H1 (cell line): Measurements from ENCODE around the gene GSE1. TPM values are rescaled to one million over a fixed set of nuclear protein-coding genes. Genes with fewer than 3 reads are reported as not detected.

ENCODE experiments used
- CTCF ChIA-PET: fragments of 300-600 bp; sonication (Branson Sonifier 250); formaldehyde crosslinking; loops from one replicate; lab custom pipeline; 2021; ENCODE audit not compliant: partially characterized antibody; lab: Charles Lee
- POLR2A ChIA-PET: fragments of 300-600 bp; sonication (Branson Sonifier 250); formaldehyde crosslinking; loops from one replicate; lab custom pipeline; 2021; ENCODE audit warnings: inconsistent platforms; ENCODE audit not compliant: partially characterized antibody; lab: Charles Lee
- DNase-seq, 2 experiments: peaks; one replicate each; pipeline versions ENCODE4 v3.0.0 to v3.0.0-alpha.2; 2010 to 2022; ENCODE audit warnings: low spot score in 2 of 2, low read depth in 1 of 2, mixed read lengths in 1 of 2
- FAIRE-seq: peaks from 2 replicates; lab custom pipeline; 2011; peaks lifted over from hg19 to GRCh38; lab: Jason Lieb, UNC
- H2AFZ ChIP-seq: 2 replicates; pipeline ENCODE4 v1.8.1; 2012; ENCODE audit warnings: low read length, inconsistent platforms
- H2AK5ac ChIP-seq: 2 replicates; pipeline ENCODE4 v1.6.1; 2013; ENCODE audit warnings: low read depth, low read length
- H2BK120ac ChIP-seq: replicated peaks from 2 replicates; pipeline ENCODE3; 2013; ENCODE audit warnings: low read depth, low read length, inconsistent platforms
- H2BK12ac ChIP-seq: 2 replicates; pipeline ENCODE4 v1.6.1; 2013; ENCODE audit warnings: low read depth, low read length
- H2BK15ac ChIP-seq: 2 replicates; pipeline ENCODE4 v1.6.1; 2013; ENCODE audit warnings: low read length
- H2BK20ac ChIP-seq: 2 replicates; pipeline ENCODE4 v1.6.1; 2013; ENCODE audit warnings: low read length
- H2BK5ac ChIP-seq: 2 replicates; pipeline ENCODE4 v1.6.1; 2013; ENCODE audit warnings: low read depth, low read length
- H3K14ac ChIP-seq: 2 replicates; pipeline ENCODE4 v1.6.1; 2013; ENCODE audit warnings: inconsistent platforms; ENCODE audit not compliant: insufficient read length
- H3K18ac ChIP-seq: 2 replicates; pipeline ENCODE4 v1.6.1; 2013; ENCODE audit warnings: low read length; ENCODE audit errors: extremely low read depth
- H3K23ac ChIP-seq: 2 replicates; pipeline ENCODE4 v1.6.1; 2013; ENCODE audit warnings: inconsistent platforms; ENCODE audit not compliant: insufficient read length
- H3K23me2 ChIP-seq: 2 replicates; pipeline ENCODE4 v1.6.1; 2013; ENCODE audit warnings: low read depth, low read length
- H3K27ac ChIP-seq: 2 replicates; pipeline ENCODE4 v1.6.1; 2011; ENCODE audit warnings: low read depth, low read length, inconsistent platforms
- H3K27me3 ChIP-seq, 4 experiments: replicated peaks in 1 of 4; 1 replicate in 1 of 4; 2 replicates in 3 of 4; pipeline versions ENCODE4 v1.6.1 to v1.8.1; 2011 to 2013; ENCODE audit warnings: low read length in 3 of 4, mild to moderate bottlenecking in 3 of 4, inconsistent platforms in 2 of 4, mixed read lengths in 2 of 4, moderate library complexity in 1 of 4; ENCODE audit not compliant: control insufficient read depth in 3 of 4, insufficient read depth in 3 of 4; ENCODE audit errors: extremely low read depth in 1 of 4
- H3K36me3 ChIP-seq, 4 experiments: 2 replicates each; pipeline versions ENCODE4 v1.6.1 to v1.8.1; 2011 to 2013; ENCODE audit warnings: mild to moderate bottlenecking in 4 of 4, low read length in 3 of 4, moderate library complexity in 2 of 4, control low read depth in 1 of 4, inconsistent platforms in 1 of 4; ENCODE audit not compliant: insufficient read depth in 4 of 4, control insufficient read depth in 2 of 4
- H3K4ac ChIP-seq: replicated peaks from 2 replicates; pipeline ENCODE3; 2013; ENCODE audit warnings: low read length, low read depth, mixed read lengths, inconsistent platforms; ENCODE audit not compliant: insufficient read length
- H3K4me1 ChIP-seq, 4 experiments: replicated peaks in 1 of 4; 1 replicate in 1 of 4; 2 replicates in 3 of 4; pipeline versions ENCODE4 v1.6.1 to v1.8.1; 2011 to 2013; ENCODE audit warnings: low read length in 3 of 4, inconsistent platforms in 2 of 4, mixed read lengths in 1 of 4; ENCODE audit not compliant: insufficient read depth in 4 of 4, control insufficient read depth in 3 of 4
- H3K4me2 ChIP-seq, 2 experiments: 2 replicates each; pipeline versions ENCODE4 v1.6.1 to v1.8.1; 2011 to 2013; ENCODE audit warnings: low read depth in 2 of 2, low read length in 2 of 2, control low read depth in 1 of 2, inconsistent platforms in 1 of 2, mild to moderate bottlenecking in 1 of 2; ENCODE audit not compliant: insufficient read depth in 1 of 2
- H3K4me3 ChIP-seq, 4 experiments: fragments of 200-600, 300-600 bp in 1 of 4; sonication (generic), shearing (Covaris generic), sonication (Bioruptor Twin) in 1 of 4; 2 replicates each; pipeline versions ENCODE4 v1.5.1 to v1.8.1; 2011 to 2016; ENCODE audit warnings: low read length in 4 of 4, low read depth in 3 of 4, control low read depth in 2 of 4, inconsistent platforms in 2 of 4, mild to moderate bottlenecking in 2 of 4, mixed read lengths in 1 of 4, moderate library complexity in 1 of 4; ENCODE audit not compliant: insufficient read depth in 2 of 4; ENCODE audit errors: extremely low read depth in 1 of 4
- H3K56ac ChIP-seq: replicated peaks from 2 replicates; pipeline ENCODE3; 2013; ENCODE audit warnings: low read depth, mild to moderate bottlenecking, mixed read lengths, low read length, inconsistent platforms; ENCODE audit not compliant: insufficient read length
- H3K79me1 ChIP-seq: 2 replicates; pipeline ENCODE4 v1.6.1; 2013; ENCODE audit warnings: low read depth, low read length, control low read depth
- H3K79me2 ChIP-seq, 2 experiments: 2 replicates each; pipeline versions ENCODE4 v1.6.1 to v1.8.1; 2012 to 2013; ENCODE audit warnings: low read length in 2 of 2, mild to moderate bottlenecking in 2 of 2, inconsistent platforms in 1 of 2; ENCODE audit not compliant: insufficient read depth in 2 of 2, control insufficient read depth in 1 of 2
- H3K9ac ChIP-seq, 4 experiments: replicated peaks in 1 of 4; 1 replicate in 1 of 4; 2 replicates in 3 of 4; pipeline versions ENCODE4 v1.6.1 to v1.8.1; 2011 to 2013; ENCODE audit warnings: low read depth in 3 of 4, low read length in 3 of 4, control low read depth in 2 of 4, mild to moderate bottlenecking in 2 of 4, moderate library complexity in 2 of 4, inconsistent platforms in 1 of 4; ENCODE audit errors: extremely low read depth in 1 of 4
- H3K9me3 ChIP-seq, 2 experiments: 2 replicates each; pipeline versions ENCODE4 v1.6.1 to v1.8.1; 2012 to 2013; ENCODE audit warnings: mild to moderate bottlenecking in 2 of 2, moderate library complexity in 2 of 2, control low read depth in 1 of 2, inconsistent platforms in 1 of 2, low read depth in 1 of 2, low read length in 1 of 2, mixed read lengths in 1 of 2; ENCODE audit not compliant: insufficient read depth in 2 of 2
- H4K20me1 ChIP-seq, 2 experiments: replicated peaks in 1 of 2; 2 replicates each; pipeline versions ENCODE3 to v1.8.1; 2011 to 2013; ENCODE audit warnings: inconsistent platforms in 2 of 2, low read length in 2 of 2, mild to moderate bottlenecking in 1 of 2; ENCODE audit not compliant: insufficient read depth in 2 of 2, control insufficient read depth in 1 of 2
- H4K5ac ChIP-seq: 2 replicates; pipeline ENCODE4 v1.6.1; 2013; ENCODE audit warnings: low read length, low read depth, mixed read lengths, inconsistent platforms; ENCODE audit not compliant: insufficient read length
- H4K8ac ChIP-seq: 2 replicates; pipeline ENCODE4 v1.8.0; 2013; ENCODE audit warnings: mild to moderate bottlenecking, moderate library complexity, low read length, inconsistent platforms; ENCODE audit not compliant: insufficient read depth; ENCODE audit errors: extremely low read depth
- H4K91ac ChIP-seq: replicated peaks from 2 replicates; pipeline ENCODE3; 2013; ENCODE audit warnings: low read length, mixed read lengths, inconsistent platforms; ENCODE audit not compliant: insufficient read length
- ASH2L ChIP-seq: fragments of 200-600, 300-600 bp; sonication (generic); IDR thresholded peaks from one replicate; pipeline ENCODE4 v1.7.1; 2017; ENCODE audit warnings: low read length
- EGR1 ChIP-seq: IDR thresholded peaks from 2 replicates; pipeline ENCODE4 v1.6.1; 2011; ENCODE audit warnings: low read depth, low read length, borderline replicate concordance
- KDM1A ChIP-seq: fragments of 200-600, 300-600 bp; sonication (generic); IDR thresholded peaks from 2 replicates; pipeline ENCODE4 v1.7.1; 2016; ENCODE audit warnings: mild to moderate bottlenecking, low read length, borderline replicate concordance
- MAX ChIP-seq: IDR thresholded peaks from 2 replicates; pipeline ENCODE4 v1.6.1; 2012; ENCODE audit warnings: inconsistent platforms
- RAD21 ChIP-seq, 2 experiments: IDR thresholded peaks in 1 of 2; conservative IDR thresholded peaks in 1 of 2; 2 replicates each; pipeline ENCODE4 v1.6.1; 2011; ENCODE audit warnings: low read depth in 2 of 2, low read length in 2 of 2, improper control_type of control experiment in 1 of 2, inconsistent platforms in 1 of 2, mild to moderate bottlenecking in 1 of 2, moderate library complexity in 1 of 2
- SP2 ChIP-seq: IDR thresholded peaks from 2 replicates; pipeline ENCODE4 v1.6.1; 2012; ENCODE audit warnings: mild to moderate bottlenecking, low read length, inconsistent platforms
- WGBS, 2 experiments: shearing (Covaris generic) in 1 of 2; methylation state at CpG; one replicate each; pipeline versions ENCODE4 v1.1.6 to v1.1.7; 2013 to 2015; ENCODE audit warnings: low lambda C conversion rate in 2 of 2, mixed read lengths in 2 of 2, inconsistent platforms in 1 of 2, low coverage in 1 of 2, missing lambda C conversion rate in 1 of 2; ENCODE audit not compliant: insufficient replicate concordance in 2 of 2, insufficient coverage in 1 of 2, insufficient read length in 1 of 2; ENCODE audit errors: extremely low coverage in 1 of 2, missing lambda C conversion rate in 1 of 2; 5-methylcytosine and 5-hydroxymethylcytosine counted together
- polyA plus RNA-seq, 7 experiments: library from polyadenylated mRNA; depleted of rRNA in 3 of 7; stranded (reverse) in 5 of 7; unstranded in 2 of 7; fragments of >200 nt in 5 of 7; fragments of 200-250 nt in 2 of 7; gene quantifications; 1 replicate in 5 of 7; 2 replicates in 1 of 7; 4 replicates in 1 of 7; pipeline versions ENCODE4 v1.2.1 to v1.2.3, GENCODE V29; 2011 to 2013; ENCODE audit warnings: missing spikeins in 2 of 7, mixed read lengths in 2 of 7
- total RNA-seq: library from RNA; stranded (reverse); fragmentation: NEBNext Ultra II Directional; extraction: Animal tissue kit (Norgen Biotek cat#: 25700); gene quantifications from 2 replicates; pipeline ENCODE4 v1.2.1, GENCODE V29; 2021

GSE1 gene
- total and polyA plus RNA-seq, 2 of the 8 experiments (the other 6 are each of a cell fraction or from before 2014, with no cell fraction given): 26.0 to 65.6 TPM

DNA sequence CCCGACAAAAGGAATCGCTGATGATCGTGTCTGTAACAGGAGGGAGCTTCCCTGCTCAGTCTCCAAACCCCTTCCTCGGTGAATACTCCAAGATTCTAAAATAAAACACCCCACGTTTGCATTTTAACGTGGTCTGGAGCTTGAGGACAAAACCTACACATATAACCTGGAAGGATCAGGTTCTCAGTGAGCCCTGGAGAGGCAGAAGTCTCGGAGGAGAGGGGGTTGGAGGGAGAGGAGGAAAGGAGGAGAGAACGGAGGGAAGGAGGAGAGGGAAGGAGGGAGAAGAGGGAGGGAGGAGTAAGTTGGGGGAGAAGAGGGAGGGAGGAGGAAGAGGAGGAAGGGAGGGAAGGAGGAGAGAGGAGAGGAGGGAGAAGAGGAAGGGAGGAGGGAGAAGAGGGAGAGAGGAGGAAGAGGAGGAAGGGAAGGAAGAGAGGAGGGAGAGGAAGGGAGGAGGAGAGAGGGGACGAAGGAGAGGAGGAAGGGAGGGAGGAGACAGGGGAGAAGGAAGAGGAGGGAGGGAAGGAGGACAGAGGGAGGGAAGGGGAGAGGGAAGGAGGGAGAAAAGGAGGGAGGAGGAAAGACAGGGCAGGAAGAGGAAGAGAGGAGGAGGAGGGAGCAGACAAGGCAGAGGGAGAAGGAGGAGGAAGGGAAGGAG lies 103.0 kb downstream of the GSE1 start:
- H4K20me1 ChIP-seq: peaks cover 0 to 3% of the 10 kb centered on the region in 2 experiments
- H3K36me3 ChIP-seq: no peaks in the 10 kb centered on the region
- H3K4me3 ChIP-seq: peak overlapping the region; percentile 15 to 52 (median 20); a peak in 6 of 8 replicates
- H4K8ac ChIP-seq: no peak overlapping the region
- no peak overlapping the region for H3K4ac ChIP-seq
- H4K91ac ChIP-seq: peak overlapping the region; percentile 19
- H3K79me1 ChIP-seq: no peaks in the 10 kb centered on the region
- H2BK120ac ChIP-seq: no peak overlapping the region
- H2BK20ac ChIP-seq: peak overlapping the region; percentile 91
- no peak overlapping the region for H4K5ac ChIP-seq
- H3K79me2 ChIP-seq: no peaks in the 10 kb centered on the region
- DNase-seq: no peak
- no peak overlapping the region for H3K56ac ChIP-seq
- H3K9me3 ChIP-seq: peaks cover 5 to 6% of the 10 kb centered on the region in 2 experiments; a peak in 3 of 4 replicates
- no peak overlapping the region for H3K27ac ChIP-seq
- peak overlapping the region; percentile 87 for H3K18ac ChIP-seq
- H3K4me2 ChIP-seq: peak overlapping the region; percentile 65 to 72
- POLR2A ChIA-PET: interaction anchor here (0.6 to 3.1 kb wide), 14 partner anchors 8 to 184 kb away, joined by 3 to 23 read pairs (median 4); partner anchors contain the start of gene GINS2
- no peak overlapping the region for H3K14ac ChIP-seq
- peaks cover 0 to 7% (median 2%) of the 10 kb centered on the region in 4 experiments; a peak in 3 of 7 replicates for H3K27me3 ChIP-seq
- no peak for FAIRE-seq
- H3K23ac ChIP-seq: no peak overlapping the region
- peak overlapping the region; percentile 98 for H2BK12ac ChIP-seq
- H3K23me2 ChIP-seq: peaks cover 8% of the 10 kb centered on the region; the same call in 1 of the 2 replicates
- H2BK5ac ChIP-seq: peak overlapping the region; percentile 83; the same call in 1 of the 2 replicates
- WGBS, 2 experiments: 13% methylated on average over 9 of the region's 9 CpGs; no CpG with 5 or more reads in 1 of the 2 experiments
- peak; percentile 83; the same call in 1 of the 2 replicates for TF ChIP-seq KDM1A
- TF ChIP-seq ASH2L: peak; percentile 65
- no peak for TF ChIP-seq RAD21 (IDR thresholded peaks at IDR 0.05 in 1 of 2, conservative IDR thresholded peaks at IDR 0.05 in 1 of 2; ENCODE audit: low read depth in 2 of 2, low read length in 2 of 2)
- TF ChIP-seq EGR1: peak; percentile 37; the same call in 1 of the 2 replicates
- TF ChIP-seq SP2: no peak
- TF ChIP-seq MAX: 0 out of 2 replicates have a peak, but pooled peaks have one; percentile 10
- H2AK5ac ChIP-seq: peak overlapping the region; percentile 93; the same call in 1 of the 2 replicates
- CTCF ChIA-PET: interaction anchor here (0.6 to 20.7 kb wide), 20 partner anchors 8 to 426 kb away, joined by 3 to 620 read pairs (median 5); partner anchors contain the start of gene GINS2
- peak overlapping the region; percentile 92; the same call in 1 of the 2 replicates for H2BK15ac ChIP-seq
- H3K4me1 ChIP-seq: peaks cover 0 to 10% (median 7%) of the 10 kb centered on the region in 4 experiments; a peak in 6 of 7 replicates
- 0 out of 2 replicates have a peak overlapping the region, but pooled peaks have one; percentile 42 for H2AFZ ChIP-seq
- no peak overlapping the region for H3K9ac ChIP-seq
